Measurements from ENCODE around the gene SPAG9.

GRCh38 chr17:51161541-51161940 is 40.9 kb upstream of the SPAG9 start:
- TF ChIP-seq CTBP1 (IDR thresholded peaks at IDR 0.05; ENCODE audit: borderline replicate concordance) = no peak
- TF ChIP-seq SP1 (IDR thresholded peaks at IDR 0.05) = no peak
- no peak for TF ChIP-seq FOXA1 (IDR thresholded peaks at IDR 0.05)
- no peak for TF ChIP-seq TARDBP (IDR thresholded peaks at IDR 0.05)
- TF ChIP-seq HDGF (IDR thresholded peaks at IDR 0.05; ENCODE audit: borderline replicate concordance) = no peak

Data from HEK293T (cell line).